Measurements from ENCODE around the gene NEURL1. TPM values are rescaled to one million over a fixed set of nuclear protein-coding genes. Genes with fewer than 3 reads are reported as not detected.

NEURL1 gene
- total and polyA plus RNA-seq, 2 donors: 5.2 to 27.8 TPM

DNA sequence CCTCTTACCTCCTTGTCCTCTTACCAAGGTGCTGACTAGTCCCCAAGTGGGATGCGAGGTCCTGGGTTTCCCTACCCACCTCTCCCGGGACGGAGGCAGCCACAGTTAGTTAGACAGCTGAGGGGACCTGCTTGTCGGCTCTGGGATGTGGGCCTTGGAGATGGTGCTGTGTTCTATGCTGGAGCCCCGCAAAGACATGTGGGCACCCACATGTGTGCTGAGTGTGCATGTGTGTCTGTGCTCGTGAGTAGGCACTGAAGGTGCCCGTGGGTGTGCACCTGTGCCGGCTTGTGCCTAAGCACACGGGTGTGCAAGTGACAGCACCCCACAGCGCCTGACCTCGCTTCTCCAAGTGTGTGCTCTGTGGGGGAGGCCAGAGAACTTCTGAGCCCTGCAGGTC, 62.2 kb downstream of the NEURL1 start:
- Histone ChIP-seq H3K36me3 (ENCODE audit: insufficient read depth) (no peaks in the 10 kb centered on the region), H3K4me3 (ENCODE audit: low read depth, low read length) (no peak overlapping the region), H3K27ac (ENCODE audit: low read depth) (no peak overlapping the region), H3K4me1 (ENCODE audit: insufficient read depth) (no peaks in the 10 kb centered on the region)
- DNase-seq (ENCODE audit: extremely low spot score): no peak
- WGBS: 47% methylated on average over 11 of the region's 11 CpGs

DNA sequence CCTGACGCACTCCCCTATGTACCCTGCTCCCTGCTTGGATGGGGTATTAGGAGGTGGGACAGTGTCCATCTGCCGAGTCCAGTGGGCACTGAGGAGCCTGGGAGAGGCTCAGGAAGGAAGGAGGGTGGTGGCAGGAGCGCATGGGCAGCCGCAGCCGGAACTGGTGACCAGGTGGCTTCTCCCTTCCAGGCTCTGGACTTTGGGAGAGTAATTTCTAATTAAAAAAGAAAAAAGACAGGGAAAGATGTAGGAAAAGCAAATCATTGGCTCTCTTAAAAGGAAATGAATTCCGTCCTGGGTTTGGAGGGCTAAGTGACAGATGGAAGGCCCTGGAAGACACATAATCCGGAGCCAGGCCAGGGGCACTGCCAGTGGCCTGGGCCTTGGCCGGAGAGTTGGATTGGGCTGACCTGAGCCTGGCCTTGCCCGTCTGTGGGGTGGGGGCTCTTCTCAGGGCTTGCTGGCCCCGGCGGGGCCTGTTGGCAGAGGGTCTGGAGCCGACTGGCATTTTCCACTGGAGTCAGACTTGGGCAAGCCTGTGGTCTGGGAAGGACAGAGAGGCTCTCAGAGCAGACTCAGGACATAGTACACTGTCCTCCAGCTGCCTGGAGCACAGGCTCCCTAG, 63.0 kb downstream of the NEURL1 start:
- WGBS: 57% methylated on average over 12 of the region's 12 CpGs
- Histone ChIP-seq H3K27ac (ENCODE audit: low read depth) (no peak overlapping the region), H3K4me1 (ENCODE audit: insufficient read depth) (no peaks in the 10 kb centered on the region), H3K36me3 (ENCODE audit: insufficient read depth) (no peaks in the 10 kb centered on the region), H3K4me3 (ENCODE audit: low read depth, low read length) (no peak overlapping the region)
- DNase-seq (ENCODE audit: extremely low spot score): no peak

DNA sequence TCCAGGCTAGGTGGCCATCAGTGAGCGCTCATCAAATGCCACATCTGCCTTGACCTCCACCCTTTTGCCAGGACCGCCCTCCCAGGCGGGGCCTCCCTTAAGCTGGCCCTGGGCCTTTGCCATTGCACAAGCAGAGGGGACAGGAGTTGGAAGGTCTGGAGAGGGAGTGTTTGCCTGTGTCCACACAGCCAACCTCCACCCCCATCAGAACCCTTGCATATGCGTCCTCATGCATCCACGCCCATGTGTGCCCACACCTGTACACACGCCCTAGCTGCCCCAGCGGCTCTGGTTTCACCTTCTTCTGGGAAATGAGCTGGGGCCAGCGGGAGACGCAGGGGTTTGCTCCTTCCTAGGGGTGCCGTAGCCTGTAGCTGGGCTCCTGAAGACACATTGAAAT, 64.0 kb downstream of the NEURL1 start:
- 94% methylated on average over 10 of the region's 10 CpGs for WGBS
- Histone ChIP-seq H3K4me1 (ENCODE audit: insufficient read depth) (no peaks in the 10 kb centered on the region), H3K4me3 (ENCODE audit: low read depth, low read length) (no peak overlapping the region), H3K27ac (ENCODE audit: low read depth) (no peak overlapping the region), H3K36me3 (ENCODE audit: insufficient read depth) (no peaks in the 10 kb centered on the region)
- no peak for DNase-seq (ENCODE audit: extremely low spot score)

DNA sequence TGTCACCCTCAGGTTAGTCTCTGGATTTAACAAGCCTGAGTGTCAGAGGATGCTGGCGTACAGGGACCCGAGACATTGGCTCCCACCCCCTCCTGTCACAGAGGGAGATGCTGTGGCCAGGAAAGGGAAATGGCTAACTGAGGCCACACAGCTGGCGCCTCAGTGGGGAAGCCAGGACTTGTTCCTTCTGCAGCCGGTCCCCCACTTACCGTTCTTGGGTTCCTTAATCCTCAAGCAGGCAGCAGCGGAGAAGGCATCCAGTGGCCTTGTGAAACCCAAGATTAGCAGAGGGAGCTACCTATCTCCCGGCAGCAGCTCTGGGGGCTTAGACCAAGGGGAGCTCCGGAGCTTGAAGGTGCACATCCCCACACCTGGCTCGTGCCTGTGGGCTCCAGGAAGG, 65.4 kb downstream of the NEURL1 start:
- H3K4me3 ChIP-seq (ENCODE audit: low read depth, low read length): no peak overlapping the region
- 66% methylated on average over 9 of the region's 9 CpGs for WGBS
- no peaks in the 10 kb centered on the region for H3K4me1 ChIP-seq (ENCODE audit: insufficient read depth)
- H3K27ac ChIP-seq (ENCODE audit: low read depth): no peak overlapping the region
- H3K36me3 ChIP-seq (ENCODE audit: insufficient read depth): no peaks in the 10 kb centered on the region
- DNase-seq (ENCODE audit: extremely low spot score): no peak

DNA sequence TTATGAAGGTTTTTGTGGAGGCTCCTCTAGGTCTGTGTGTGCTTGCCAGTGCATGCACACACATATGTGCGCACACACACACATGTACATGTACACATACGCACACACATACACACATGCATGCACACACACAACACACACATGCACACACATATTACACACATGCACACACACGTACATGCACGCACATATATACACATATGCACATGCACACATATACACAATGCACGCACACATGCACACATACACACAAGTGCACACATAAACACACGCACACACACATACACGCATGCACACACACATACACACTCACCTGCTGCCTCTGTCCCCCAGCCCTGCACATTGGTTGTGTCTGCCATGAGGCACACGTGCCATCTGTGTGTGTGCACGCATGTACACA, 66.3 kb downstream of the NEURL1 start:
- WGBS: 88% methylated on average over 9 of the region's 9 CpGs
- Histone ChIP-seq H3K4me3 (ENCODE audit: low read depth, low read length) (no peak overlapping the region), H3K36me3 (ENCODE audit: insufficient read depth) (no peaks in the 10 kb centered on the region), H3K4me1 (ENCODE audit: insufficient read depth) (no peaks in the 10 kb centered on the region), H3K27ac (ENCODE audit: low read depth) (no peak overlapping the region)
- no peak for DNase-seq (ENCODE audit: extremely low spot score)

DNA sequence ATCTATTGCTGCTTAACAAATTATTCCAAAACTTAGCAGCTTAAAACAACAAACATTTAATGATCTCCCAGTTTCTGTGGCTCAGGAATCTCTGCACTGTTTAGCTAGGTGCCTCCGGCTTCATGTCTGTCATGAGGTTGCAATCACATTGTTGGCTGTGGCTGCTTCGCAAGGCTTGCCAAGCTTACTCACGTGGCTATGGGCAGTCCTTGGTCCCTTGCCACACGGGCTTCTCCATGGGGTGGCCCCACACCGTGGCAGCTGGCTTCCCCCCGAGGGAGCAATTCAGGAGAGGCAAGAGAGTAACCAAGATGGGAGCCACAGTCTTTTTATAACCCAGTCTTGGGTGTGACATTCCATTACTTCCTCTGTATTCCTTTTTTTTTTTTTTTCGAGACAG, 67.4 kb downstream of the NEURL1 start:
- DNase-seq (ENCODE audit: extremely low spot score): no peak
- Histone ChIP-seq H3K27ac (ENCODE audit: low read depth) (no peak overlapping the region), H3K36me3 (ENCODE audit: insufficient read depth) (no peaks in the 10 kb centered on the region), H3K4me3 (ENCODE audit: low read depth, low read length) (no peak overlapping the region), H3K4me1 (ENCODE audit: insufficient read depth) (no peaks in the 10 kb centered on the region)
- WGBS: 81% methylated on average over 7 of the region's 7 CpGs

DNA sequence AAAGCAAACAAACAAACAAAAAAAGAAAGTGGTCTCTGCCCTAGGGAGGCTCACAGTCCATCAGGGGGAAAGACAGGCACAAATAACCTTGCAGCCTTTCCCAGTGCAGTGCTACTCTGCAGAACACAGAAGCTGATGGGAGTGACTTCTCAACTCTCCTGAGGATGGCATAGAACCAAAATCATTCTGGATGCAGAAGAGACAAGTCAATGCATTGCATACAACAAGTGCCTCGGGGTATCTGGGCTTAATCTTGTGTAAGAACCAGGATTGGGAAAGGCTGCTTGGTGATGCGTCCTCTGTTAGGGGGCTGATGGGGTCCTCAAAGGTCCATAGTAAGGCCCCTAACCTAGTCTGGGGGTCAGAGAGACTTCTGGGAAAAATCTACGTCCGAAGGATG, 68.9 kb downstream of the NEURL1 start:
- Histone ChIP-seq H3K4me3 (ENCODE audit: low read depth, low read length) (no peak overlapping the region), H3K27ac (ENCODE audit: low read depth) (no peak overlapping the region), H3K4me1 (ENCODE audit: insufficient read depth) (no peaks in the 10 kb centered on the region), H3K36me3 (ENCODE audit: insufficient read depth) (no peaks in the 10 kb centered on the region)
- WGBS: 79% methylated on average over 4 of the region's 4 CpGs
- no peak for DNase-seq (ENCODE audit: extremely low spot score)

DNA sequence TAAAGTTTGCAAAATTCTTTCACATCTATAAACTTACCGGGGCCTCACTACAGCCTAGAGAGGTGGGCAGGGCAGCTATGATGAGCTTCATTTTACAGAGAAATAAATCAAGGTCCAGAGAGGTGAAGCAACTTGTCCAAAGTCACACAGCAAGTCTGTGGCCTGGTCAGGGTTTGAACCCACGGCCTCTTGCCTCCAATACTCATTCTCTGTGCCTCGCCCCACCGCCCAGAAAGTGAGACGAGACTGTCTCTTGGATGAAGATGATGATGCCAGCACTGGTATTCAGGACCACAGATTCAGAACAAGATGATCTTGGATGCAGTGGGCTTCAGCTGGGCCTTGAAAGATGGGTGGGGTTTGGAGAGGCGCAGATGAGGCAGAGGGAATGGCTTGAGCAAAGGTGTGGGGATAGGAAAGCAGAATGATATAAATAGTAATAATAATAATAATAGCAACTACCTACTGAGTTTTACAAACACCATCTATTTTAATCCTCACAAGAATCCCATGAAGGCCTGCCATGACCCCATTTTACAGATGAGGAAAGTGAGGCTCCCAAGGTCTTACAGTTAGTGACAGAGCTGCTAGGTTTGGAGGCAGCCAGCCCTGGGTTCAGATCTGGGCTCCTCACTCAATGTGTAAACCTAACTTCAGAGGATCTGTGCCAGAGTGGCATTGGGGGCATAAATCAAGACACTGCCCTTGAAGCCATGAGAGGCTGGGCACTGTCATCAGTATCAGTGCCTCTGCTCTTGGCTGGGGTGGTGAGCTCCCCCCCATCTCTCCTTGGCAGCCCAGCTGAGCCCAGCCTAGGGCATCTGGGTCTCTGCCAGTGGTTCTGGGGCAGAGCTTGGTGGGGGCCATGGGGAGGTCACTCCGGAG, 70.0 kb downstream of the NEURL1 start:
- DNase-seq (ENCODE audit: extremely low spot score): no peak
- WGBS: 79% methylated on average over 7 of the region's 7 CpGs
- no peak overlapping the region for H3K27ac ChIP-seq (ENCODE audit: low read depth)

DNA sequence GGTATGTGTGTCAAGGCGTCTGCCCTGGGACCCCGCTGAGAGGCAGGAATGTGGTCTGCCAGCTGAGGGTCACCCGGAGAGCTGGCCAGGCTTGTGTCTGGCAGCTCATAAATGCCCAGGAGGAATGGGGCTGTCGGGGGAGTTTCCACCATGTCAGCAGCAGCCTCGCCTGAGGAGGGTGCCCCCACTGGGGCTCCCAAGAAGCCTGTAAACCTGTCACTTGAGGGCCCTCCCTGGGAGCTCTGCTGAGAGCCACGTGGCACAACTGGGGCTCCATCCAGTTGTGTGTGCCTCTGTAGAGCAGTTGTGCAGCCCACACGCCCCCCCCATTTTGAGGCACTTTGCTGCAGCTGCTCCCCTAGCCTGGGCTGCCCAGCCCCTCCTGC, 70.6 kb downstream of the NEURL1 start:
- Histone ChIP-seq H3K27ac (ENCODE audit: low read depth) (no peak overlapping the region), H3K4me3 (ENCODE audit: low read depth, low read length) (no peak overlapping the region), H3K4me1 (ENCODE audit: insufficient read depth) (no peaks in the 10 kb centered on the region), H3K36me3 (ENCODE audit: insufficient read depth) (no peaks in the 10 kb centered on the region)
- WGBS: 43% methylated on average over 7 of the region's 7 CpGs
- no peak for DNase-seq (ENCODE audit: extremely low spot score)

More for the DNA sequence above, 70.0 kb downstream of the NEURL1 start:
- no peaks in the 10 kb centered on the region for H3K36me3 ChIP-seq (ENCODE audit: insufficient read depth)
- H3K4me3 ChIP-seq (ENCODE audit: low read depth, low read length): no peak overlapping the region
- H3K4me1 ChIP-seq (ENCODE audit: insufficient read depth): no peaks in the 10 kb centered on the region

DNA sequence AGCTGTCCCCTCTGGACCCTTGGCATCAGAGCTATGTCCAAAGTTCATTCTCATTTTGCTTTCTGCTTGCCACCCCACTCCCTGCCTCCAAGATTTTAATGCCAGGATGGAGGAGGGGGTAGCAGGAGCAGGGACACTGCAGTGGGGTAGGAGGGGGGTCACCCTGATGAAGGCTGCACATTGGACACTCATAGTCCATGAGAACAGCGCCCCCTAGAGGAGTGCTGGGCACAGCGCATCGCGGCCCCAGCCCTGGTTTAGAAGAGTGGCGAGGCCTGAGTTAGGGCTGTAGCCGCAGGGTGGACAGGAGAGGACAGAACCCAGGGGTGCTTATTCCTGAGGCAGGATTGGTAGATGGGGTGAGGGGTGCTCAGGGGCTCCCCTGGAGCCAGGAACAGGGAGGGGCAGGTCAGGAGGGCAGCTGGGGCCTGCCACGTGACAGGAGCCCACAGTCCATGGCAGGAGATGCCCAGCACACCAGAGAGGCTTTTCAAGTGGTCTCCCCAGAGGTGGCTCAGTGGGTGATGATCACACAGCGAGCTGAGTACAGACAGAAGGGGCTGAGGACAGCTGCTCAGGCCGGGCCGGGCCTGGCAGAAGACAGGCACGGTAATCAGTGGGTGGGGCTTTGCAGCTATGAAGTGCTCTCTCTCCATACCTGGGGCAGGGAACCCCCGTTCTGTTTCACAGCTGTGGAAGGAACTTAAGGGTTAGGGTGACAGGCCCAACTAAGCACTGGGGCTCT, 71.4 kb downstream of the NEURL1 start:
- H3K36me3 ChIP-seq (ENCODE audit: insufficient read depth): no peaks in the 10 kb centered on the region
- H3K27ac ChIP-seq (ENCODE audit: low read depth): no peak overlapping the region
- H3K4me1 ChIP-seq (ENCODE audit: insufficient read depth): no peaks in the 10 kb centered on the region
- no peak for DNase-seq (ENCODE audit: extremely low spot score)
- WGBS: 53% methylated on average over 12 of the region's 12 CpGs
- no peak overlapping the region for H3K4me3 ChIP-seq (ENCODE audit: low read depth, low read length)

DNA sequence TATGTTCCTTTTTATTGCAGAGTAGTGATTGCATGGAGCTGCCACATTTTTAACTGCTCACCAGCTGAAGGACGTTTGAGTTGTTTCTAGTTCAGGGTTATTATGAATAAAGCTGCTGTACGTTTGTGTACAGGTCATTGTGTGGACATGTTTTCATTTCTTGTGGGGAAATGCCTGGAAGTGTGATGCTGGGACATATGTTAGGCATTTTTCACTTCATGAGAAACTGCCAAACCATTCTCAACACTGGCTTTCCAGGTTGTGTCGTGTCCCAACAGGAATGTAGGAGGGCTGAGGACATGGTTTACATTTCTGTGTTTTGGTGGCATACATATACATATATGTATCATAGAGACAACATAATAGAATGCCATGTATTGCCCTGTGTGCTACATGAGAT, 73.0 kb downstream of the NEURL1 start:
- WGBS: 46% methylated on average over 3 of the region's 3 CpGs
- H3K27ac ChIP-seq (ENCODE audit: low read depth): no peak overlapping the region
- no peak for DNase-seq (ENCODE audit: extremely low spot score)
- no peak overlapping the region for H3K4me3 ChIP-seq (ENCODE audit: low read depth, low read length)
- no peaks in the 10 kb centered on the region for H3K36me3 ChIP-seq (ENCODE audit: insufficient read depth)
- no peaks in the 10 kb centered on the region for H3K4me1 ChIP-seq (ENCODE audit: insufficient read depth)

DNA sequence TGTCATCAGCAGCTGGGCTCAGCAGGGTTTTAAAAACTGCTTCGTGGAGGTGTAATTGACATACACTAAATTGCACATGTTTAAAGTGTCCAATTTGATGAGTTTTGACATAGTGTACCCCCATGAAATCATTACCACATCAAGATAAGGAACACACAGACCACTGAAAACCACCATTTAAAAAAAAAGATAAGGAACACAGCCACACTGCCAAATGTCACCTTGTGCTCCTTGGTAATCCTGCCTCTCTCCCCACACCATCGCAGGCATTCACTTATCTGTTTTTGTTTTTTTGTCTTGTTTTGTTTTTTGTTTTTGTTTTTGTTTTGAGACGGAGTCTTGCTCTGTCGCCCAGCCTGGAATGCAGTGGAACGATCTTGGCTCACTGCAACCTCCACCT, 75.0 kb downstream of the NEURL1 start:
- H3K36me3 ChIP-seq (ENCODE audit: insufficient read depth): no peaks in the 10 kb centered on the region
- H3K4me3 ChIP-seq (ENCODE audit: low read depth, low read length): no peak overlapping the region
- no peak for DNase-seq (ENCODE audit: extremely low spot score)
- no peaks in the 10 kb centered on the region for H3K4me1 ChIP-seq (ENCODE audit: insufficient read depth)
- 93% methylated on average over 5 of the region's 5 CpGs for WGBS
- H3K27ac ChIP-seq (ENCODE audit: low read depth): no peak overlapping the region

DNA sequence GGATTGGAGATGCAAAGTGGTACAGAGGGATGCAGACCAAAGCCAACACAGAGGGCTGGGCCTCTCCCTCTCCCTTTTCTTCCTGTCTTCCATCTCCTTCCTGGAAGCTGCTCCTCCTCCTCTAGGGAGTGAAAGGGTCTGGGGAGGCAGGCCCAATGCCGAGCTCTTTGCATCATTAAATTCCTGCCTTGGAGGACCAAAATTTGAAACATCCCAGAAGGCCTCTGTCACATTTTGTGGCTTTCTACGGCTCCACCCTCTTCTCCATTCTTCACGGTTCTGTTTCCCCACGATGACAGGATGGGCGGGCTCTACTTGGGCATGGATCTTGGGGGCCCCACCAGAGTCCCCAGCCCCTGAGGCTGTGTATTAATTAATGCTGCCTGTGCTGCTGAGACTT, 76.4 kb downstream of the NEURL1 start:
- DNase-seq (ENCODE audit: extremely low spot score): no peak
- Histone ChIP-seq H3K36me3 (ENCODE audit: insufficient read depth) (no peaks in the 10 kb centered on the region), H3K4me1 (ENCODE audit: insufficient read depth) (no peaks in the 10 kb centered on the region), H3K27ac (ENCODE audit: low read depth) (no peak overlapping the region), H3K4me3 (ENCODE audit: low read depth, low read length) (no peak overlapping the region)
- WGBS: 47% methylated on average over 5 of the region's 5 CpGs
